ENCODE results near the gene DUS1L. TPM values are rescaled to one million over a fixed set of nuclear protein-coding genes. Genes with fewer than 3 reads are reported as not detected.

Gene DUS1L
- total RNA-seq, 1 experiment from 2014 or later = 176 TPM

DNA sequence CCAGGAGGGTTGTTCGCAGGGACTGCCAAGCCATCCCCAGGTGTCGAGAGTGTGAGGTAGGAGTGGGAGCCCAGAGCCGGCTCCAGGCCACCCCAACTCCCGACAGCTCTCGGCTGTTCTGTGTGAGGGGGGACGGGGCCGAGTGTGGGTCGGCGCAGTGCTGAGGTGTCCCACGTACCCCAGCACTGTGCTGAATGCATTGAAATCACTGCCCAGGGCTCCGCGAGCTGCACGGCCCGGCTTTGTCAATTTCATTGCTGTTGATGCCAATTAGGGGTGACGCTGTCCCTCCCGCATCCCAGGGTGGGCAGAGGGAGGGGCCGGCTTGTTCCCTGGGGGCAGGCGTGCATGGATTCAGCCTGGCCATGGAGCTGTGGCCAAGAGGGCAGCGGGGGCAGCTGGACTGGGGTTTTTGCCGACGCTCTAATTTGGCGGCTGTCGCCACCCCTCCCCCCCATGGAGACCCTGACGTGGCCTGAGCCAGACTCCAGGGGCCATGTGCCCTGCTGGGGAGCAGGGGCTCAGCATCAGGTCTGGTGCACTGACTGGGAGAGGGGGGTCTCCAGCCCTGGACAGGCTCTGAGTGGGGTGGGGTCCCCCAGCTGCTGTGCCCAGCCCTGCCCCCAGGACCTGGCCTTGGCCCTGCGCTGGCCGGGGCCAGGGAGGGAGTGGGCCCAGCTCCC lies 57.2 kb downstream of the DUS1L start:
- Histone ChIP-seq H3K36me3 (ENCODE audit: control insufficient read depth in 1 of 2, insufficient read depth in 2 of 2, low read length in 2 of 2) (no peaks in the 10 kb centered on the region), H3K27me3 (ENCODE audit: insufficient read depth, low read length) (no peaks in the 10 kb centered on the region), H3K4me1 (ENCODE audit: control insufficient read depth in 1 of 2, insufficient read depth in 2 of 2, low read length in 2 of 2) (peaks cover 15 to 22% of the 10 kb centered on the region in 2 experiments), H2AFZ (ENCODE audit: low read depth, low read length, poor library complexity, severe bottlenecking) (no peak overlapping the region), H3K4me2 (ENCODE audit: low read length) (no peak overlapping the region), H3K9me3 (ENCODE audit: control insufficient read depth in 1 of 2, insufficient read depth in 1 of 2, low read depth in 1 of 2, low read length in 2 of 2) (no peaks in the 10 kb centered on the region), H3K4me3 (replicated peaks in 1 of 2; ENCODE audit: low read depth in 1 of 2, low read length in 2 of 2) (no peak overlapping the region), H3K79me2 (ENCODE audit: insufficient read depth, low read length) (no peaks in the 10 kb centered on the region), H3K9ac (ENCODE audit: low read length) (no peak overlapping the region), H3K27ac (ENCODE audit: low read depth, low read length) (peak overlapping the region; percentile 5; the same call in 1 of the 2 replicates), H4K20me1 (ENCODE audit: insufficient read depth) (no peaks in the 10 kb centered on the region), H3K9me2 (ENCODE audit: insufficient read depth) (no peaks in the 10 kb centered on the region)
- BruUV-seq (replicated peaks) = no TSS peak
- DNase-seq (ENCODE audit: low read depth, low spot score) (no peak), ATAC-seq (no peak)
- ChIA-PET CTCF (no interaction called here), RAD21 (ENCODE audit: low non-redundant PET in 1 of 2, low total read pairs in 2 of 2, uncharacterized antibody in 2 of 2, unreplicated experiment in 2 of 2) (no interaction called here), POLR2A (no interaction called here)
- TF ChIP-seq FOSL1 (IDR thresholded peaks at IDR 0.05; ENCODE audit: low read depth) (no peak), CBX3 (IDR thresholded peaks at IDR 0.05; ENCODE audit: low read depth) (no peak), EGR1 (IDR thresholded peaks at IDR 0.05; ENCODE audit: low read depth) (no peak), JUND (IDR thresholded peaks at IDR 0.05) (no peak), ELF1 (IDR thresholded peaks at IDR 0.05; ENCODE audit: borderline replicate concordance, low read depth) (no peak), ZFX (IDR thresholded peaks at IDR 0.05) (no peak), SIN3A (IDR thresholded peaks at IDR 0.05; ENCODE audit: low read depth) (no peak), EZH2 (IDR thresholded peaks at IDR 0.05) (no peak), TCF7L2 (IDR thresholded peaks at IDR 0.05; ENCODE audit: borderline replicate concordance, extremely low read depth, insufficient read depth, insufficient read length) (no peak), SRF (IDR thresholded peaks at IDR 0.05; ENCODE audit: low read depth) (no peak), EZH2phosphoT487 (IDR thresholded peaks at IDR 0.05; ENCODE audit: borderline replicate concordance) (no peak), RAD21 (IDR thresholded peaks at IDR 0.05; ENCODE audit: low read depth) (no peak), ZNF274 (IDR thresholded peaks at IDR 0.05; ENCODE audit: low read depth, low read length) (no peak), POLR2AphosphoS5 (IDR thresholded peaks at IDR 0.05; ENCODE audit: low read depth, low read length) (no peak)
- TF ChIP-seq, protein P1, sequence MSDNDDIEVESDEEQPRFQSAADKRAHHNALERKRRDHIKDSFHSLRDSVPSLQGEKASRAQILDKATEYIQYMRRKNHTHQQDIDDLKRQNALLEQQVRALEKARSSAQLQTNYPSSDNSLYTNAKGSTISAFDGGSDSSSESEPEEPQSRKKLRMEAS (IDR thresholded peaks at IDR 0.05) = no peak
- intact Hi-C loops (cut with micrococcal nuclease) = no loop called here

Other genes with a start within 250 kb of the DUS1L start
- gene MCRIP1, start 232.5 kb downstream of the DUS1L start, total RNA-seq (2021; ENCODE audit: unreplicated experiment) = 59.2 TPM
- not detected for gene PPP1R27, start 230.8 kb downstream of the DUS1L start, total RNA-seq (2021; ENCODE audit: unreplicated experiment)
- 1,043 TPM for gene P4HB, start 205.3 kb downstream of the DUS1L start, total RNA-seq (2021; ENCODE audit: unreplicated experiment)
- 554 TPM for gene ARHGDIA, start 194.5 kb downstream of the DUS1L start, total RNA-seq (2021; ENCODE audit: unreplicated experiment)
- gene ALYREF, start 174.2 kb downstream of the DUS1L start, total RNA-seq (2021; ENCODE audit: unreplicated experiment) = 280 TPM
- gene ANAPC11, start 174.1 kb downstream of the DUS1L start, total RNA-seq (2021; ENCODE audit: unreplicated experiment) = 208 TPM
- gene NPB, start 163.6 kb downstream of the DUS1L start, total RNA-seq (2021; ENCODE audit: unreplicated experiment) = 1.2 TPM
- gene PCYT2, start 154.4 kb downstream of the DUS1L start, total RNA-seq (2021; ENCODE audit: unreplicated experiment) = 51.5 TPM
- 62.6 TPM for gene SIRT7, start 147.6 kb downstream of the DUS1L start, total RNA-seq (2021; ENCODE audit: unreplicated experiment)
- gene MAFG, start 138.1 kb downstream of the DUS1L start, total RNA-seq (2021; ENCODE audit: unreplicated experiment) = 46.8 TPM
- gene PYCR1, start 128.5 kb downstream of the DUS1L start, total RNA-seq (2021; ENCODE audit: unreplicated experiment) = 396 TPM
- not detected for gene MYADML2, start 118.6 kb downstream of the DUS1L start, total RNA-seq (2021; ENCODE audit: unreplicated experiment)
- 12.5 TPM for gene NOTUM, start 104.6 kb downstream of the DUS1L start, total RNA-seq (2021; ENCODE audit: unreplicated experiment)
- gene ASPSCR1, start 88.2 kb downstream of the DUS1L start, total RNA-seq (2021; ENCODE audit: unreplicated experiment) = 51.0 TPM
- gene CENPX, start 42.9 kb downstream of the DUS1L start, total RNA-seq (2021; ENCODE audit: unreplicated experiment) = 184 TPM
- gene LRRC45, start 42.5 kb downstream of the DUS1L start, total RNA-seq (2021; ENCODE audit: unreplicated experiment) = 40.1 TPM
- gene RAC3, start 34.1 kb downstream of the DUS1L start, total RNA-seq (2021; ENCODE audit: unreplicated experiment) = 120 TPM
- 306 TPM for gene DCXR, start 28.1 kb downstream of the DUS1L start, total RNA-seq (2021; ENCODE audit: unreplicated experiment)
- gene RFNG, start 14.0 kb downstream of the DUS1L start, total RNA-seq (2021; ENCODE audit: unreplicated experiment) = 52.0 TPM
- 205 TPM for gene GPS1, start 13.9 kb downstream of the DUS1L start, total RNA-seq (2021; ENCODE audit: unreplicated experiment)
- 754 TPM for gene FASN, start 32.4 kb upstream of the DUS1L start, total RNA-seq (2021; ENCODE audit: unreplicated experiment)
- gene CCDC57, start 147.0 kb upstream of the DUS1L start, total RNA-seq (2021; ENCODE audit: unreplicated experiment) = 143 TPM
- 445 TPM for gene SLC16A3, start 163.2 kb upstream of the DUS1L start, total RNA-seq (2021; ENCODE audit: unreplicated experiment)
- 176 TPM for gene CSNK1D, start 207.9 kb upstream of the DUS1L start, total RNA-seq (2021; ENCODE audit: unreplicated experiment)